AG20443 (cell line): ENCODE results near the gene KIF26B.

ENCODE experiments used
- DNase-seq: peaks from one replicate; pipeline ENCODE4 v3.0.0; 2012; ENCODE audit warnings: low spot score, mixed read lengths

Gene KIF26B

GRCh38 chr1:245172026-245172425 lies 17.2 kb downstream of the KIF26B start:
- no peak for DNase-seq

GRCh38 chr1:245172829-245173228 lies 18.0 kb downstream of the KIF26B start:
- DNase-seq, result no peak

- DNase-seq, result no peak
These were observed 18.8 kb downstream of the KIF26B start for GRCh38 chr1:245173446-245174211.

GRCh38 chr1:245177071-245177900 lies 22.5 kb downstream of the KIF26B start:
- no peak for DNase-seq

GRCh38 chr1:245179706-245180105 lies 24.9 kb downstream of the KIF26B start:
- no peak for DNase-seq

GRCh38 chr1:245180496-245181157 lies 25.8 kb downstream of the KIF26B start:
- no peak for DNase-seq

- DNase-seq, result no peak
These were observed 26.4 kb downstream of the KIF26B start for GRCh38 chr1:245181158-245181517.

GRCh38 chr1:245182028-245182427 lies 27.2 kb downstream of the KIF26B start:
- DNase-seq, result no peak

- no peak for DNase-seq
These were observed 28.6 kb downstream of the KIF26B start for GRCh38 chr1:245183429-245183828.

GRCh38 chr1:245184779-245185178 lies 30.0 kb downstream of the KIF26B start:
- no peak for DNase-seq

GRCh38 chr1:245188403-245188802 lies 33.6 kb downstream of the KIF26B start:
- DNase-seq, result no peak

GRCh38 chr1:245195398-245195797 lies 40.6 kb downstream of the KIF26B start:
- no peak for DNase-seq

- no peak for DNase-seq
These were observed 42.3 kb downstream of the KIF26B start for GRCh38 chr1:245197121-245197520.

GRCh38 chr1:245197911-245198379 lies 43.2 kb downstream of the KIF26B start:
- peak; percentile 61 for DNase-seq

GRCh38 chr1:245198748-245199516 lies 44.1 kb downstream of the KIF26B start:
- DNase-seq, result no peak

GRCh38 chr1:245200146-245200545 lies 45.4 kb downstream of the KIF26B start:
- DNase-seq, result no peak

GRCh38 chr1:245201201-245201600 lies 46.4 kb downstream of the KIF26B start:
- no peak for DNase-seq

- no peak for DNase-seq
These were observed 47.0 kb downstream of the KIF26B start for GRCh38 chr1:245201827-245202226.

GRCh38 chr1:245205396-245205795 lies 50.6 kb downstream of the KIF26B start:
- no peak for DNase-seq

GRCh38 chr1:245205864-245206263 lies 51.1 kb downstream of the KIF26B start:
- no peak for DNase-seq

GRCh38 chr1:245207056-245207638 lies 52.4 kb downstream of the KIF26B start:
- no peak for DNase-seq

GRCh38 chr1:245207801-245208200 lies 53.0 kb downstream of the KIF26B start:
- no peak for DNase-seq
